ENCODE data around the gene PARP3.

PARP3 gene

GRCh38 chr3:51968170-51968775, 26.1 kb downstream of the PARP3 start:
- Histone ChIP-seq H3K27ac (ENCODE audit: low read length) (peak overlapping the region; percentile 85), H3K4me1 (ENCODE audit: control insufficient read depth, insufficient read depth, low read length) (peaks cover 37% of the 10 kb centered on the region), H3K9me3 (ENCODE audit: control insufficient read depth in 2 of 2, low read length in 2 of 2) (no peaks in the 10 kb centered on the region), H3K27me3 (ENCODE audit: control insufficient read depth in 1 of 2, insufficient read depth in 2 of 2, low read length in 2 of 2) (no peaks in the 10 kb centered on the region), H3K36me3 (ENCODE audit: control insufficient read depth in 2 of 2, insufficient read depth in 2 of 2, low read length in 2 of 2) (no peaks in the 10 kb centered on the region), H3K9ac (ENCODE audit: low read length in 2 of 2) (peak overlapping the region; percentile 71 to 76), H3K4me3 (ENCODE audit: low read length in 2 of 2) (peak overlapping the region; percentile 71 to 77)

- H3K9me3 ChIP-seq (ENCODE audit: control insufficient read depth in 2 of 2, low read length in 2 of 2): no peaks in the 10 kb centered on the region
- peaks cover 45% of the 10 kb centered on the region for H3K4me1 ChIP-seq (ENCODE audit: control insufficient read depth, insufficient read depth, low read length)
Observed at GRCh38 chr3:51968883-51969678, 26.9 kb downstream of the PARP3 start.

GRCh38 chr3:51969841-51970240, 27.7 kb downstream of the PARP3 start:
- no peak overlapping the region for H3K4me3 ChIP-seq (ENCODE audit: low read length in 2 of 2)
- H3K4me1 ChIP-seq (ENCODE audit: control insufficient read depth, insufficient read depth, low read length): peaks cover 52% of the 10 kb centered on the region
- H3K27ac ChIP-seq (ENCODE audit: low read length): no peak overlapping the region
- no peaks in the 10 kb centered on the region for H3K9me3 ChIP-seq (ENCODE audit: control insufficient read depth in 2 of 2, low read length in 2 of 2)
- no peak overlapping the region for H3K9ac ChIP-seq (ENCODE audit: low read length in 2 of 2)
- H3K27me3 ChIP-seq (ENCODE audit: control insufficient read depth in 1 of 2, insufficient read depth in 2 of 2, low read length in 2 of 2): no peaks in the 10 kb centered on the region
- no peaks in the 10 kb centered on the region for H3K36me3 ChIP-seq (ENCODE audit: control insufficient read depth in 2 of 2, insufficient read depth in 2 of 2, low read length in 2 of 2)

More at GRCh38 chr3:51968883-51969678, 26.9 kb downstream of the PARP3 start:
- no peaks in the 10 kb centered on the region for H3K27me3 ChIP-seq (ENCODE audit: control insufficient read depth in 1 of 2, insufficient read depth in 2 of 2, low read length in 2 of 2)
- no peak overlapping the region for H3K4me3 ChIP-seq (ENCODE audit: low read length in 2 of 2)
- H3K36me3 ChIP-seq (ENCODE audit: control insufficient read depth in 2 of 2, insufficient read depth in 2 of 2, low read length in 2 of 2): no peaks in the 10 kb centered on the region
- H3K9ac ChIP-seq (ENCODE audit: low read length in 2 of 2): no peak overlapping the region
- H3K27ac ChIP-seq (ENCODE audit: low read length): peak overlapping the region; percentile 31

- H3K27me3 ChIP-seq (ENCODE audit: control insufficient read depth in 1 of 2, insufficient read depth in 2 of 2, low read length in 2 of 2): no peaks in the 10 kb centered on the region
- peaks cover 50% of the 10 kb centered on the region for H3K4me1 ChIP-seq (ENCODE audit: control insufficient read depth, insufficient read depth, low read length)
- H3K9ac ChIP-seq (ENCODE audit: low read length in 2 of 2): no peak overlapping the region
- no peak overlapping the region for H3K4me3 ChIP-seq (ENCODE audit: low read length in 2 of 2)
- no peaks in the 10 kb centered on the region for H3K36me3 ChIP-seq (ENCODE audit: control insufficient read depth in 2 of 2, insufficient read depth in 2 of 2, low read length in 2 of 2)
- no peaks in the 10 kb centered on the region for H3K9me3 ChIP-seq (ENCODE audit: control insufficient read depth in 2 of 2, low read length in 2 of 2)
- H3K27ac ChIP-seq (ENCODE audit: low read length): no peak overlapping the region
Observed at GRCh38 chr3:51970606-51971300, 28.6 kb downstream of the PARP3 start.

GRCh38 chr3:51971350-51971749, 29.2 kb downstream of the PARP3 start:
- H3K4me1 ChIP-seq (ENCODE audit: control insufficient read depth, insufficient read depth, low read length): peaks cover 48% of the 10 kb centered on the region
- H3K27ac ChIP-seq (ENCODE audit: low read length): no peak overlapping the region

GRCh38 chr3:51974277-51974962, 32.3 kb downstream of the PARP3 start:
- Histone ChIP-seq H3K27ac (ENCODE audit: low read length) (peak overlapping the region; percentile 94), H3K27me3 (ENCODE audit: control insufficient read depth in 1 of 2, insufficient read depth in 2 of 2, low read length in 2 of 2) (no peaks in the 10 kb centered on the region), H3K9ac (ENCODE audit: low read length in 2 of 2) (peak overlapping the region; percentile 61 to 94), H3K4me3 (ENCODE audit: low read length in 2 of 2) (peak overlapping the region; percentile 46 to 93), H3K36me3 (ENCODE audit: control insufficient read depth in 2 of 2, insufficient read depth in 2 of 2, low read length in 2 of 2) (no peaks in the 10 kb centered on the region), H3K4me1 (ENCODE audit: control insufficient read depth, insufficient read depth, low read length) (peaks cover 31% of the 10 kb centered on the region), H3K9me3 (ENCODE audit: control insufficient read depth in 2 of 2, low read length in 2 of 2) (no peaks in the 10 kb centered on the region)

More at GRCh38 chr3:51971350-51971749, 29.2 kb downstream of the PARP3 start:
- Histone ChIP-seq H3K9ac (ENCODE audit: low read length in 2 of 2) (no peak overlapping the region), H3K36me3 (ENCODE audit: control insufficient read depth in 2 of 2, insufficient read depth in 2 of 2, low read length in 2 of 2) (no peaks in the 10 kb centered on the region), H3K4me3 (ENCODE audit: low read length in 2 of 2) (no peak overlapping the region), H3K9me3 (ENCODE audit: control insufficient read depth in 2 of 2, low read length in 2 of 2) (no peaks in the 10 kb centered on the region), H3K27me3 (ENCODE audit: control insufficient read depth in 1 of 2, insufficient read depth in 2 of 2, low read length in 2 of 2) (no peaks in the 10 kb centered on the region)

GRCh38 chr3:51974963-51975851, 33.0 kb downstream of the PARP3 start, which contains the start of gene ABHD14A:
TSS of gene ABHD14A (plus strand) at chr3:51975064. CDS start at chr3:51975136, 72 bp downstream.
- Histone ChIP-seq H3K4me3 (ENCODE audit: low read length in 2 of 2) (peak within 1 kb of the TSS; percentile 46 to 93), H3K36me3 (ENCODE audit: control insufficient read depth in 2 of 2, insufficient read depth in 2 of 2, low read length in 2 of 2) (no peaks in the 10 kb centered on the region), H3K9ac (ENCODE audit: low read length in 2 of 2) (peak within 1 kb of the TSS; percentile 94 to 98), H3K27me3 (ENCODE audit: control insufficient read depth in 1 of 2, insufficient read depth in 2 of 2, low read length in 2 of 2) (no peaks in the 10 kb centered on the region), H3K27ac (ENCODE audit: low read length) (peak within 1 kb of the TSS; percentile 94), H3K9me3 (ENCODE audit: control insufficient read depth in 2 of 2, low read length in 2 of 2) (no peaks in the 10 kb centered on the region), H3K4me1 (ENCODE audit: control insufficient read depth, insufficient read depth, low read length) (peaks cover 31% of the 10 kb centered on the region)

- H3K27me3 ChIP-seq (ENCODE audit: control insufficient read depth in 1 of 2, insufficient read depth in 2 of 2, low read length in 2 of 2): no peaks in the 10 kb centered on the region
- no peaks in the 10 kb centered on the region for H3K36me3 ChIP-seq (ENCODE audit: control insufficient read depth in 2 of 2, insufficient read depth in 2 of 2, low read length in 2 of 2)
- H3K4me1 ChIP-seq (ENCODE audit: control insufficient read depth, insufficient read depth, low read length): peaks cover 32% of the 10 kb centered on the region
- no peaks in the 10 kb centered on the region for H3K9me3 ChIP-seq (ENCODE audit: control insufficient read depth in 2 of 2, low read length in 2 of 2)
- peak overlapping the region; percentile 94 for H3K27ac ChIP-seq (ENCODE audit: low read length)
- H3K4me3 ChIP-seq (ENCODE audit: low read length in 2 of 2): peak overlapping the region; percentile 46 to 93
- H3K9ac ChIP-seq (ENCODE audit: low read length in 2 of 2): peak overlapping the region in 1 of 2 donors; percentile 94
Observed at GRCh38 chr3:51975852-51976549, 33.8 kb downstream of the PARP3 start.

GRCh38 chr3:51977446-51978142, 35.4 kb downstream of the PARP3 start:
- H3K4me1 ChIP-seq (ENCODE audit: control insufficient read depth, insufficient read depth, low read length): peaks cover 42% of the 10 kb centered on the region
- H3K9ac ChIP-seq (ENCODE audit: low read length in 2 of 2): no peak overlapping the region
- H3K27ac ChIP-seq (ENCODE audit: low read length): no peak overlapping the region
- H3K27me3 ChIP-seq (ENCODE audit: control insufficient read depth in 1 of 2, insufficient read depth in 2 of 2, low read length in 2 of 2): no peaks in the 10 kb centered on the region
- H3K36me3 ChIP-seq (ENCODE audit: control insufficient read depth in 2 of 2, insufficient read depth in 2 of 2, low read length in 2 of 2): no peaks in the 10 kb centered on the region
- H3K9me3 ChIP-seq (ENCODE audit: control insufficient read depth in 2 of 2, low read length in 2 of 2): no peaks in the 10 kb centered on the region
- H3K4me3 ChIP-seq (ENCODE audit: low read length in 2 of 2): no peak overlapping the region

Data from stomach smooth muscle (tissue), 2 donors.